OCI-LY7 (cell line): ENCODE data around the gene PRIMA1.

Source experiments
- CTCF ChIP-seq: fragments of 200-600 bp; sonication (generic); conservative IDR thresholded peaks from 2 replicates; pipeline ENCODE4 v1.5.1; 2014; ENCODE audit warnings: mild to moderate bottlenecking, antibody characterized with exemption, low read length, moderate library complexity, mixed read lengths
- EZH2phosphoT487 ChIP-seq: fragments of 200-600 bp; sonication (generic); IDR thresholded peaks from 2 replicates; pipeline ENCODE4 v1.6.1; 2018; ENCODE audit warnings: low read depth, borderline replicate concordance, mild to moderate bottlenecking, mixed run types, antibody characterized with exemption, low read length, moderate library complexity, mixed read lengths

GRCh38 chr14:93788293-93788542 lies at the start of gene PRIMA1:
- TF ChIP-seq EZH2phosphoT487: no peak
- no peak for TF ChIP-seq CTCF
